K562 (cell line): ENCODE measurements around the gene ANKRD27.

ENCODE experiments used
- CBX3 ChIP-seq, 2 experiments: IDR thresholded peaks; 1 replicate in 1 of 2; 2 replicates in 1 of 2; pipeline ENCODE4 v1.6.1; 2012; ENCODE audit warnings: inconsistent platforms in 2 of 2, low read length in 2 of 2, borderline replicate concordance in 1 of 2, control low read depth in 1 of 2
- ERF ChIP-seq: fragments of 450-650 bp; formaldehyde crosslinking; IDR thresholded peaks from 2 replicates; pipeline ENCODE4 v1.4.0; 2020; ENCODE audit warnings: mild to moderate bottlenecking, mixed read lengths
- GATAD2A ChIP-seq: fragments of 450-650 bp; IDR thresholded peaks from 2 replicates; pipeline ENCODE4 v1.6.1; 2017
- POLR3A ChIP-seq: IDR thresholded peaks from 2 replicates; pipeline ENCODE4 v1.6.1; 2011; ENCODE audit warnings: borderline replicate concordance, mild to moderate bottlenecking, moderate library complexity; ENCODE audit not compliant: insufficient read length, insufficient read depth; ENCODE audit errors: extremely low read depth
- ZNF143 ChIP-seq: sonication (generic); formaldehyde crosslinking; IDR thresholded peaks from 2 replicates; pipeline ENCODE4 v1.9.0; 2022; ENCODE audit warnings: mild to moderate bottlenecking, missing genetic modification reagents
- ZNF384 ChIP-seq: IDR thresholded peaks from 2 replicates; pipeline ENCODE4 v1.6.1; 2012; ENCODE audit warnings: low read depth, low read length, improper control_type of control experiment
- TF ChIP-seq, protein P1 (sequence below), 3 experiments: IDR thresholded peaks in 2 of 3; conservative IDR thresholded peaks in 1 of 3; 2 replicates each; pipeline ENCODE4 v1.5.1; 2011 to 2012; ENCODE audit warnings: low read length in 3 of 3, mild to moderate bottlenecking in 3 of 3, control low read depth in 2 of 3, improper control_type of control experiment in 1 of 3, inconsistent platforms in 1 of 3, low read depth in 1 of 3, mixed read lengths in 1 of 3, moderate library complexity in 1 of 3; ENCODE audit not compliant: insufficient read depth in 2 of 3

DNA sequence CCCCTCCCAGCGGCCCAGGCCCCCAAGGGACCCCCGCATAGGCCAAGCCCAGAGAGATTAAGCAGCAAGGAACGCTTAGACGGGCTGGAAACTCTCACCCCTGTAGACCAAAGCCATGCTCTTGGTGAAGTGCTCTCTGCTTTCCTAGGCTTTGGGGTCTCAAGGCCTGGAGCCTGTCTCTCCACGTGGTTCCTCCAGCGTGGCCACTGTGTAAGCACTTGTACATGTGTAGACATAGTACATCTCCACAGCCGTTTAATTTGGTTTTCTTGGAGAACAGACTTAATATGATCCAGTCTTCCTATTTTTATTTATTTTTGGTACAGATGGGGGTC lies 17.7 kb upstream of the ANKRD27 start:
- TF ChIP-seq ZNF384 (no peak), ERF (CRISPR knock-in tag) (no peak), ZNF143 (CRISPR knock-in tag) (no peak), GATAD2A (no peak), POLR3A (no peak), CBX3 (IDR thresholded peaks at IDR 0.05; ENCODE audit: borderline replicate concordance in 1 of 2, low read length in 2 of 2) (no peak)
- TF ChIP-seq, protein P1, sequence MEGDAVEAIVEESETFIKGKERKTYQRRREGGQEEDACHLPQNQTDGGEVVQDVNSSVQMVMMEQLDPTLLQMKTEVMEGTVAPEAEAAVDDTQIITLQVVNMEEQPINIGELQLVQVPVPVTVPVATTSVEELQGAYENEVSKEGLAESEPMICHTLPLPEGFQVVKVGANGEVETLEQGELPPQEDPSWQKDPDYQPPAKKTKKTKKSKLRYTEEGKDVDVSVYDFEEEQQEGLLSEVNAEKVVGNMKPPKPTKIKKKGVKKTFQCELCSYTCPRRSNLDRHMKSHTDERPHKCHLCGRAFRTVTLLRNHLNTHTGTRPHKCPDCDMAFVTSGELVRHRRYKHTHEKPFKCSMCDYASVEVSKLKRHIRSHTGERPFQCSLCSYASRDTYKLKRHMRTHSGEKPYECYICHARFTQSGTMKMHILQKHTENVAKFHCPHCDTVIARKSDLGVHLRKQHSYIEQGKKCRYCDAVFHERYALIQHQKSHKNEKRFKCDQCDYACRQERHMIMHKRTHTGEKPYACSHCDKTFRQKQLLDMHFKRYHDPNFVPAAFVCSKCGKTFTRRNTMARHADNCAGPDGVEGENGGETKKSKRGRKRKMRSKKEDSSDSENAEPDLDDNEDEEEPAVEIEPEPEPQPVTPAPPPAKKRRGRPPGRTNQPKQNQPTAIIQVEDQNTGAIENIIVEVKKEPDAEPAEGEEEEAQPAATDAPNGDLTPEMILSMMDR (IDR thresholded peaks at IDR 0.05 in 2 of 3, conservative IDR thresholded peaks at IDR 0.05 in 1 of 3; ENCODE audit: insufficient read depth in 2 of 3, low read depth in 1 of 3, low read length in 3 of 3), result no peak
